ENCODE results near the gene MAF. TPM values are rescaled to one million over a fixed set of nuclear protein-coding genes. Genes with fewer than 3 reads are reported as not detected.

MAF gene
- total RNA-seq, 1 experiment from 2014 or later = 4.9 TPM

DNA sequence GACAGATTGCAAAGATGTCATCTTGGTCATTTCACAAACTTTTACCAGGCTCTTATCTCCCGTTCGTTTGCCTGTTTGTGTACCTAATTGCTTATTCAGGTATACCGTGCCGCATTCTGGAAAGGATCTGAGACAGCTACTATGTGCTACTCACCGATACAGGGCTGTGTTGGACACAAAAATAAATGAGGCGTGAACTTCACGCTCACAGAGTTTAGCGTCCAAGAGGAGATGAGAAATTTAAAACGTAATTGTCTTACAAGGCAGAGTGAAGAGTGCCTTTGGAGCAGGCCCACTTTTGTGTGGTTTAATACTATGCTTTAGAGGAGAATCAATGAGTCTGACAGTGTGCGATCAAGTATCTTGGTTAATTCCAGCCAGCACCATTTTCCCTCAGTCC, 26.7 kb downstream of the MAF start:
- peaks cover 31 to 40% of the 10 kb centered on the region in 2 experiments for H3K4me1 Mint-ChIP-seq
- no peak overlapping the region for H2BK20ac ChIP-seq (ENCODE audit: low read depth, low read length, poor library complexity, severe bottlenecking)
- H3K27me3 Mint-ChIP-seq (ENCODE audit: low read depth) = peaks cover 15% of the 10 kb centered on the region

More for the DNA sequence above, 26.7 kb downstream of the MAF start:
- no peak overlapping the region for H2BK120ac ChIP-seq (ENCODE audit: low read depth, low read length, poor library complexity, severe bottlenecking)
- no peak overlapping the region for H2BK5ac ChIP-seq (ENCODE audit: insufficient read length, low read length)
- H2BK15ac ChIP-seq (ENCODE audit: low read depth, low read length) = no peak overlapping the region
- no peak overlapping the region for H3T11ph ChIP-seq (ENCODE audit: low read length)
- no peaks in the 10 kb centered on the region for H3K79me1 ChIP-seq (ENCODE audit: insufficient read depth, low read depth, low read length, poor library complexity, severe bottlenecking)
- TF ChIP-seq, protein P1, sequence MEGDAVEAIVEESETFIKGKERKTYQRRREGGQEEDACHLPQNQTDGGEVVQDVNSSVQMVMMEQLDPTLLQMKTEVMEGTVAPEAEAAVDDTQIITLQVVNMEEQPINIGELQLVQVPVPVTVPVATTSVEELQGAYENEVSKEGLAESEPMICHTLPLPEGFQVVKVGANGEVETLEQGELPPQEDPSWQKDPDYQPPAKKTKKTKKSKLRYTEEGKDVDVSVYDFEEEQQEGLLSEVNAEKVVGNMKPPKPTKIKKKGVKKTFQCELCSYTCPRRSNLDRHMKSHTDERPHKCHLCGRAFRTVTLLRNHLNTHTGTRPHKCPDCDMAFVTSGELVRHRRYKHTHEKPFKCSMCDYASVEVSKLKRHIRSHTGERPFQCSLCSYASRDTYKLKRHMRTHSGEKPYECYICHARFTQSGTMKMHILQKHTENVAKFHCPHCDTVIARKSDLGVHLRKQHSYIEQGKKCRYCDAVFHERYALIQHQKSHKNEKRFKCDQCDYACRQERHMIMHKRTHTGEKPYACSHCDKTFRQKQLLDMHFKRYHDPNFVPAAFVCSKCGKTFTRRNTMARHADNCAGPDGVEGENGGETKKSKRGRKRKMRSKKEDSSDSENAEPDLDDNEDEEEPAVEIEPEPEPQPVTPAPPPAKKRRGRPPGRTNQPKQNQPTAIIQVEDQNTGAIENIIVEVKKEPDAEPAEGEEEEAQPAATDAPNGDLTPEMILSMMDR (conservative IDR thresholded peaks at IDR 0.05) = no peak
- no peaks in the 10 kb centered on the region for H4K20me1 ChIP-seq (ENCODE audit: control insufficient read depth, insufficient read depth, insufficient read length)
- H3K4ac ChIP-seq (ENCODE audit: low read depth, low read length) = no peak overlapping the region
- H4K91ac ChIP-seq (ENCODE audit: insufficient read length, low read depth, low read length) = no peak overlapping the region
- H3K4me3 Mint-ChIP-seq = no peak overlapping the region
- no peaks in the 10 kb centered on the region for H3K23me2 ChIP-seq (ENCODE audit: insufficient read length, low read depth, low read length, poor library complexity, severe bottlenecking)
- WGBS (ENCODE audit: extremely low coverage, insufficient read length, low lambda C conversion rate) = no CpG with 5 or more reads among the region's 10 CpGs
- H3K23ac ChIP-seq (ENCODE audit: insufficient read length, low read depth, low read length) = no peak overlapping the region
- H3K79me2 ChIP-seq (ENCODE audit: insufficient read depth, low read length) = no peaks in the 10 kb centered on the region
- no peak overlapping the region for H3K9ac ChIP-seq (ENCODE audit: extremely low read depth, insufficient read length, low read length)
- H3K9me3 Mint-ChIP-seq = no peaks in the 10 kb centered on the region
- no peak overlapping the region for H2AK5ac ChIP-seq (ENCODE audit: insufficient read length, low read length)
- H3K9me3 ChIP-seq (ENCODE audit: control insufficient read depth, low read depth, low read length) = no peaks in the 10 kb centered on the region
- H3K27ac ChIP-seq (ENCODE audit: insufficient read length, low read depth, low read length) = no peak overlapping the region
- no peaks in the 10 kb centered on the region for H3K27me3 ChIP-seq (ENCODE audit: insufficient read depth, low read length)
- no peak overlapping the region for H3K14ac ChIP-seq (ENCODE audit: insufficient read depth, low read length)
- H3K4me2 ChIP-seq (ENCODE audit: insufficient read depth, insufficient read length, low read length) = no peak overlapping the region
- H3K36me3 Mint-ChIP-seq (ENCODE audit: insufficient read depth in 1 of 3, low read depth in 3 of 3) = no peaks in the 10 kb centered on the region
- DNase-seq = no peak
- H3K56ac ChIP-seq (ENCODE audit: insufficient read length, low read depth, low read length) = no peak overlapping the region
- H3K27ac Mint-ChIP-seq = no peak overlapping the region
- H3K4me1 ChIP-seq (ENCODE audit: insufficient read depth, low read length) = peaks cover 5% of the 10 kb centered on the region
- no peak overlapping the region for H2BK12ac ChIP-seq (ENCODE audit: insufficient read length, low read depth, low read length)
- H4K5ac ChIP-seq (ENCODE audit: insufficient read length, low read depth, low read length) = no peak overlapping the region
- H4K8ac ChIP-seq (replicated peaks; ENCODE audit: insufficient read length, low read depth, low read length) = no peak overlapping the region
- H2AFZ ChIP-seq (ENCODE audit: low read length) = no peak overlapping the region
- H3K18ac ChIP-seq (ENCODE audit: insufficient read length, low read depth, low read length) = no peak overlapping the region
